Stimulated activated naive CD8-positive, alpha-beta T cell treated with anti-CD3 and anti-CD28 coated beads, Interleukin-15, Interleukin-2, amounts not matched to agents 100 U/mL and 50 U/mL, for 24 hours (primary cell): ENCODE measurements around the gene TPI1.

Source experiments
- ATAC-seq: fragments of 150-1000 bp; cut with Tn5 transposase; one replicate; pipeline ENCODE4 v1.10.0; 2021
- DNase-seq: peaks from one replicate; pipeline ENCODE4 v3.0.0; 2021

TPI1 gene

GRCh38 chr12:6867413-6868210 lies at the start of gene TPI1:
Gene TPI1, plus strand, starts transcription at chr12:6867531. Its CDS starts 36 bp downstream, at chr12:6867567.
- peak; percentile 88 for DNase-seq
- ATAC-seq = peak; percentile 67

- ATAC-seq = no peak
These were observed 49.6 kb upstream of the TPI1 start for GRCh38 chr12:6817662-6818157.

GRCh38 chr12:6818222-6818621 lies 49.1 kb upstream of the TPI1 start:
- ATAC-seq (no peak), DNase-seq (no peak)

More at GRCh38 chr12:6817662-6818157, 49.6 kb upstream of the TPI1 start:
- no peak for DNase-seq

- ATAC-seq = no peak
These were observed 48.7 kb upstream of the TPI1 start for GRCh38 chr12:6818645-6819044.

GRCh38 chr12:6819106-6820030 lies 48.0 kb upstream of the TPI1 start:
- no peak for ATAC-seq

More at GRCh38 chr12:6818645-6819044, 48.7 kb upstream of the TPI1 start:
- no peak for DNase-seq

GRCh38 chr12:6820166-6820565 lies 47.2 kb upstream of the TPI1 start:
- no peak for ATAC-seq
- no peak for DNase-seq

More at GRCh38 chr12:6819106-6820030, 48.0 kb upstream of the TPI1 start:
- no peak for DNase-seq

- ATAC-seq (no peak), DNase-seq (no peak)
These were observed 45.5 kb upstream of the TPI1 start, which contains the start of gene GPR162 for GRCh38 chr12:6821591-6822425. Gene GPR162, plus strand, starts transcription at chr12:6821821. Its CDS starts 2,078 bp downstream, at chr12:6823899.

- DNase-seq (no peak), ATAC-seq (no peak)
These were observed 44.8 kb upstream of the TPI1 start for GRCh38 chr12:6822426-6823135.

GRCh38 chr12:6823182-6824084 lies 43.9 kb upstream of the TPI1 start:
- ATAC-seq (no peak), DNase-seq (no peak)

GRCh38 chr12:6824085-6824775 lies 43.1 kb upstream of the TPI1 start:
- ATAC-seq = no peak
- no peak for DNase-seq

GRCh38 chr12:6824901-6825381 lies 42.4 kb upstream of the TPI1 start:
- no peak for DNase-seq
- ATAC-seq = no peak

GRCh38 chr12:6825398-6826124 lies 41.8 kb upstream of the TPI1 start:
- ATAC-seq (peak; percentile 78), DNase-seq (peak; percentile 90)

- ATAC-seq = no peak
- no peak for DNase-seq
These were observed 41.1 kb upstream of the TPI1 start for GRCh38 chr12:6826125-6826733.

GRCh38 chr12:6826734-6827436 lies 40.4 kb upstream of the TPI1 start:
- ATAC-seq (no peak), DNase-seq (no peak)

GRCh38 chr12:6827437-6827911 lies 39.9 kb upstream of the TPI1 start:
- ATAC-seq (no peak), DNase-seq (peak; percentile 71)

- peak; percentile 30 for DNase-seq
These were observed 39.1 kb upstream of the TPI1 start, which contains the start of gene P3H3 for GRCh38 chr12:6827982-6828780. Gene P3H3, plus strand, starts transcription at chr12:6828407. Its CDS starts 34 bp downstream, at chr12:6828441.

More at GRCh38 chr12:6827982-6828780, 39.1 kb upstream of the TPI1 start, which contains the start of gene P3H3:
- peak; percentile 8 for ATAC-seq
